ENCODE results near the gene TSPYL2.

DNA sequence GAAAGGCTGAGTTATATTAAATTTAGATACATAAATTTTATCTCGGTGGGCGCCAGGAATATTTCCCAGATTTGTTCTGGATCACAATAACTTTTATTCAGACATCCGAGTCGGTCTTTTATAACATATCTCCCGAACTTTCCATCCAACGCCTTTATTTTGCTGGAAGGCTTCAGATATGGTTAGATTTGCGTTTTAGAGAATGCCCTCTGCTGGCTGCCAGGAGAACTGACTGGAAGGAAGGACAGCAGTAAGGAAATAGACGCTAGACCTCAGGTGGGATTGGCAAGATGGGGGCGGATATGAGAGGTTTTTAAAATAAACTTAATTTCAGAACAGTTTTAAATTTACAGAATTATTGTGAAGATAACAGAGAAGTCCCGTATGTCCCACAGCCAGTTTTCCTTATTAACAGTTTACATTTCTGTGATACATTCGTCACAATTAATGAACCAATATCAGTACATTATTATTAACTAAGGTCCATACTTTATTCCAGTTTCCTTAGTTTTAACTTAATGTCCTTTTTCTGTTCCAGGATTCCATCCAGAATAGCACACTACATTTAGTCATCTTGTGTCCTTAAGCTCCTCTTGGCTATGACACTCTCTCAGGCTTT is 7.2 kb downstream of the TSPYL2 start:
- TF ChIP-seq CTCF (IDR thresholded peaks at IDR 0.05) = peak; percentile 56 to 83 (median 66)
- no peak for TF ChIP-seq POLR2A (IDR thresholded peaks at IDR 0.05)
